GM18870 (cell line): Measurements from ENCODE around the gene SIN3B.
"Not testable (repeated sequence)": the region's sequence is repeated elsewhere in the genome, so short reads cannot be mapped to it uniquely, and the experiment has no call there.

ENCODE experiments used
- ATAC-seq: cut with Tn5 transposase; IDR thresholded peaks from one replicate; pipeline ENCODE4 v1.9.1; 2021; ENCODE audit warnings: moderate library complexity; ENCODE audit not compliant: unreplicated experiment

The SIN3B gene

DNA sequence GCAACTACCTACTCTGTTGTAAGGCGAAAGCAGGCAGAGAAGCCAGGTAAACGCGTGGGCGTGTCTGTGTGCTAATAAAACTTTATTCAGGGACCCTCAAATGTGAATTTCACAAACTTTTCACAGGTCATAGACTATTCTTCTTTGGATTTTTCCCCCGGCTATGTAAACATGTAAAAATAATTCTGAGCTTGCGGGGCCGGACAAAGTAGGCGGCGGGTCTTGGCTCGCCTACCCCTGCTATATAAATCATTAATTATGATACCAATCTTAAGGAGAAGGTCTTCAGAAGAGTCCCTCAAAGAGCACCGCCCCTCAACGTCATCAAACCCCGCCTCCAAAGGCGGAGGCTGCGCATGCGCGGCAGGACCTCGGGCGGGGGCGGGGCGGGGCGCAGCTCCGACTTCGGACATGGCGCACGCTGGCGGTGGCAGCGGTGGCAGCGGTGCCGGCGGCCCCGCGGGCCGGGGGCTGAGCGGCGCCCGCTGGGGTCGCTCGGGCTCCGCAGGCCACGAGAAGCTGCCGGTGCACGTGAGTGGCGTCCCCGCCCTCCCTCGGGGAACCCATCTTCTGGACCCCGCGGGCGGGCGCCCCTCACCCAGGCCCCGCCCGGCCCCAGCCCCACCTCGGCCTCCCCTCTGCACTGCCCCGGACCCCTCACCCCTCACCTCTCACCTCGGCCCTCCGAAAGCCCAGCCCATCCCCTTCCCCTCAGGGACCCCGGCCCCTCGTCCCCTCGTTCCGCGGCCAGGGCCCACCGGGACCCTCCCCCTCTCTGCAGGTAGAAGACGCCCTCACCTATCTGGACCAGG lies at the start of gene SIN3B:
Gene SIN3B (plus strand): TSS at position 389 of the 812 bp plus-strand sequence. CDS start 23 bp downstream, at position 412.
- ATAC-seq = no peak

GRCh38 chr19:16779539-16780163 lies 49.5 kb upstream of the SIN3B start:
- ATAC-seq = no peak

GRCh38 chr19:16782719-16783118 lies 46.5 kb upstream of the SIN3B start:
- no peak for ATAC-seq

DNA sequence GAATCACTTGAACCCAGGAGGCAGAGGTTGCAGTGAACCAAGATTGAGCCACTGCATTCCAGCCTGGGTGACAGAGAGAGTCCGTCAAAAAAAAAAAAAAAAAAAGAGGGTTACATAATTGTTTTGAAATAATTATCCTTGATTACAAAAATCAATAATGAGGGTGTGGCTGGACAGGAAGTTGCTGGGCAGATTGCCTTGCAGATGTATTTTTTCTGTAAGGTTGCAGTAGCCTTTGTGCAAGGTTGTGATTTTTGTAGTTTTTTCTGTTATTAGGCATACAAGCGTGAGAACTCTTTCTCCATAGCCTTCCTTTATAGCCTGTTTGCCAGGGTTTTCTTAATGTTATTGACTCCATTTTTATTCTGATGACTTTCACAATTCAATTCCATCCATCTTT lies 40.7 kb upstream of the SIN3B start:
- ATAC-seq = no peak

- ATAC-seq = no peak
These were observed 40.0 kb upstream of the SIN3B start for GRCh38 chr19:16789238-16789637.

- ATAC-seq = no peak
These were observed 39.1 kb upstream of the SIN3B start for GRCh38 chr19:16790051-16790450.

DNA sequence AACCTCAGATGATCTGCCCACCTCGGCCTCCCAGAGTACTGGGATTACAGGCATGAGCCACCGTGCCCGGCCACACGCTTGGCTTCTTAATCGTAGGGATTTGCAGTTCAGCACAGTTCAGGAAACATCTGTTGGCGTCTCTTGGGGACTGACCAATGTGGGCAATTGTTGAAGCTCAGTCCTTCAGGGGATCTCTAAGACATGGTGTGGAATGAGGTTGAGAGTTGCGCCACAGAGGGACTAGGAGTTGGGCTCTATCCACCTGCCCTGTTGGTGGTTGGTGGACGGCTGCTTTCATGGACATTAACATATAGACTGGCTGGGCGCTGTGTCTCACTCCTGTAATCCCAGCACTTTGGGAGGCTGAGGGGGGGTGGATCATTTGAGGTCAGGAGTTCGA lies 37.3 kb upstream of the SIN3B start:
- no peak for ATAC-seq

DNA sequence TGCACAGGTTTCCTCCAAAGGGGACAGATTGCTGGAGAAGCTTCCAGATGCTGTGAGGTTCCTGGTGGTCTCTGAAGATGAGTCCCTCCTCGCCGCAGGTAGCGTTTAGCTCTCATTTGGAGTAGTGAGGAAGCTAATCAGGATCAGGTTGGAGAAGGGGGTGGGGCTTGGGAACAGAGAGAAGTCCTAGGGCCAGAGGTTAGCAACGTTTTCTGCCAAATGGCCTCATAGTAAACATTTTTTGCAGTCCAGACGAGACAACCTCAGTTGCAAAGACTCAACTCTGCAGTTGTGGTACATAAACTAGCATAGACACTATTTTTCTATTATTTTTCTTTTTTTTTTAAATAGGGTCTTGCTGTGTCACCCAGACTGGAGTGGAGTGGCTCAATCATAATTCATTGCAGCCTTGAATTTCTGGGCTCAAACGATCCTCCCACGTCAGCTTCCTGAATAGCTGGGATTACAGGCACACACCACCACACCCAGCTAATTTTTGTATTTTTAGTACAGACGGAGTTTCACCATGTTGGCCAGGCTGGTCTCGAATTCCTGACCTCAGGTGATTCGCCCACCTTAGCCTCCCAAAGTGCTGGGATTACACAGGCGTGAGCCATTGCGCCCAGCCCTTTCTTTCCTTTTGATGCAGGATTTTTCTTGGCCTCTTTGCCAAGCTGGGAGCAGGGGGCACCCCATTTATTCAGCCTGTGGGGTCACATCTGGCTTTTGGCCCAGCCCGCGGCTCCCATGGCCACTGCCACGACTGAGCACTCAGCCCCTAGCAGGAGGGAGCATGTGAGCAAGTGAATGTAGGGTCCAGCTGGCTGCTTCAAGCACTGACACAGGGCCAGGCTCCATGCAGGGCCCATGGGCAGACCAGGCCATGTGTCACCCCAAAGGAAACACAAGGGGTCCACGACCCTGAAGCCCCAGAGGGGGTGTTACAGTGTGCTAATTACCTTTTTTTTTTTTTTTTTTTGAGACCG lies 34.4 kb upstream of the SIN3B start:
- no peak for ATAC-seq

DNA sequence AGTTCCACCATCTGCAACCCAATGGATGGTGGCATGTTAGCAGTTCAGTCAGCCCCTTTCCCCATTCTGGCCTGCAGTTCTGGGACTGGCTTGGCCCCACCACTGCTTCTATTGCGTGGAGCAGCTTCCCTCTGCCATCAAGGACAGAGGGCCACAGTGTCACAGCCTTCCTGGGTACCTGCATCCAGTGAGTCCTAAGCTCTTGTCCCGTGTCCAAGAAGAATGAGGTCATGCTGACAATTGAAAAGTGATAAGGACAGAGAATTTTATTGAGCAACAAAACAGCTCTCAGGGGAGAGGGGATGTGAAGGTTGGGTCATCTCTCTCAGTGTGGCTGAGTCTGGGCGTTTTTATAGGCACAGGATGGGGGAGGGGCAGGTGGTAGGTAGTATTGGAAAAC lies 33.5 kb upstream of the SIN3B start:
- no peak for ATAC-seq

- no peak for ATAC-seq
These were observed 31.3 kb upstream of the SIN3B start for GRCh38 chr19:16797876-16798275.

GRCh38 chr19:16798326-16798725 lies 30.9 kb upstream of the SIN3B start:
- ATAC-seq = not testable (repeated sequence)

DNA sequence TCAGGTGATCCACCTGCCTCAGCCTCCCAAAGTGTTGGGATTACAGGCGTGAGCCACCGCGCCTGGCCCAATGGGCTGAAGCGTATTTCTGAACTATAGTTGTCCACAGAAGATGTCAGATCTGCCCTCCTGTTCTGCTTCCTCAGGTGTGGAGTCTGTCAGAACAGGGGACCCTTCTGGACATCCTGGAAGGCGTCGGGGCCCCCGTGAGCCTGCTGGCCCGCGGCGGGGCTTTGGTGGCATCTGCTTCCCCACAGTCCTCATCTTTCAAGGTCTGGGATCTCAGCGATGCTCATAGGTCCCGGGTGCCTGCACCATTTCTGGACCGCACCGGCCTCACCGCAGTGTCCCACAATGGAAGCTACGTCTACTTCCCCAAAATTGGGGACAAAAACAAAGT lies 29.5 kb upstream of the SIN3B start:
- ATAC-seq = no peak

- no peak for ATAC-seq
These were observed 27.6 kb upstream of the SIN3B start for GRCh38 chr19:16801600-16802013.

GRCh38 chr19:16804176-16804575 lies 25.0 kb upstream of the SIN3B start:
- ATAC-seq = no peak

DNA sequence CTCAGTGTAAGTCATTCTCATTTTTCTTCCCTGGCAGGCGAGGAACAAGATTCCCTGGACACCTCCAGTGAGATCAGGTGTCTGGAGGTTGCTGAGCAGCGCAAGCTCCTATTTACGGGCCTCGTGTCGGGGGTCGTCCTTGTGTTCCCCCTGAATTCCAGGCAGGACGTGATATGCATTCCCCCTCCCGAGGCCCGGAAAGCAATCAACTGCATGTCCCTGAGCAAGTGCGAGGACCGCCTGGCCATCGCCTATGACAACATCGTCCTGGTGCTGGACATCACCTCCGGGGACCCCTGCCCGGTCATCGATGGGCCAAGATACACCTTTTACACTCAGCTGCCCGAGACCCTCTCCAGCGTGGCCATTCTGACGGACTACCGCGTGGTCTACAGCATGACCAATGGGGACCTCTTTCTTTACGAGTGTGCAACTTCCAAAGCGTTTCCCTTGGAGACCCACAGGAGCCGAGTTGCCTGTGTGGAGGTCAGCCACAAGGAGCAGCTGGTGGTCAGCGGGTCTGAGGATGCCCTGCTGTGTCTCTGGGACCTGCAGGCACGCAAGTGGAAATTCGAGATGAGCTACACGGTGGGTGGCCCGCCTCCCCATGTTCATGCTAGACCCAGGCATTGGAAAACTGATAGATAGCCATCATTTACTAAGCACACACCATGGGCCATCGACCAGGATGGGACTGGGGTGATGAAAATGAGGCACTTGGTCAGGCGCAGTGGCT lies 21.5 kb upstream of the SIN3B start:
- ATAC-seq = no peak

DNA sequence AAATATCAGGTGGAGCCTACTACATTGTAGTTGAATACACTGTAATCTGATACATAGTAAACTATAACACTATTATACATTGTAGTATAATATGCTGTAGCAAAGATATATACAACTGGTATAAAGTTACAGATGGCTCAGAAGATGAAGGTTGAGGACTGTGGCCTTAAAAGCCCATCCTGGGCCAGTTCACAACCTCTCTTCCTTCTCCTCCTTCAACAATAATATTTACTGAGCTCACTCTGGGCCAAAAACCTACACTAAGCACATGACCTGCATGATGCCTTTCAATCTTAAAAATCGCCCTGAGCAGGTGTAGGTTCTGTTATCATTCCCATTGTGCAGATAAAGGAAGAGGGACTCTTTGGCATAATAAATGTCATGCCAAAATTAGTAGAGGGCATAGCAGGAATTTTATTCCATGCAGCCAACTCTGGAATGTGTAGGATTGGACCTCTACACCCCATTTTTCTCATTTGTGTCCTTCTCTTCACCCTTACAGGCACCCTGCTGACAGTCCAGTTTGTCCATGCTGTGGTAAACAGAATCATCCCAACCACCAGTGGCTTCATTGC lies 14.6 kb upstream of the SIN3B start:
- ATAC-seq = no peak

DNA sequence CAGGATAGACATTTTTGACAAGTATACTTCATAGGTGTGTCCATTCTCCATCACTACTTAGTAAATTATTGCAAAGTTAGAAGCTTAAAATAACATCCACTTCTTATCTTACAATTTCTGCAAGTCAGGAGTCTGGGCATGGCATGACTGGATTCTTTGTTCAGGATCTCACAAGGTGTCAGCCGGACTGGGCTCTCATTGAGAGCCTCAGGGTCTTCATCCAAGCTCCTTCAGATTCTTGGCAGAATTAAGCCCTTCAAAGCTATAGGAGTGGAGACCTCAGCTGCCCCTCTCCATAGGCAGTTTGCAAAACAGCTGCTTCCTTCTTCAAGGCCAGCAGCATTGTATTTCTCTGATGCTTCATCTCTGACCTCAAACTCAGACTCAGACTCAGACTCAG lies 9.1 kb upstream of the SIN3B start:
- no peak for ATAC-seq

DNA sequence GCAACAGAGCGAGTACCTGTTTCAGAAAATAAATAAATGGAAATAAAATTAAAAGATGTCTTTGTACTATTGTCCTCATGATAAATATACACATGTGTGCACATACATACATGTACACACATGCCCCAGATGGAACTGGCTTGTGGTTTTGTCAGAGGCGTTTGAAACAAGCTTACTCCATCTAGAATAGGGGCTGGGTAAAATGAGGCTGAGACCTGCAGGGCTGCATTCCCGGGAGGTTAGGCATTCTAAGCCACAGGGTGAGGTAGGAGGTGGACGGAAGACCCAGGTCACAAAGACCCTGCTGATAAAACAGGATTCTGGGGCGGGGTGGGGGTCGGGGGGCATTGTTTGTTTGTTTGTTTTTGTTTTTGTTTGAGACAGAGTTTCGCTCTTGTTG lies 8.1 kb upstream of the SIN3B start:
- ATAC-seq = no peak

GRCh38 chr19:16822648-16823047 lies 6.5 kb upstream of the SIN3B start:
- ATAC-seq = no peak

DNA sequence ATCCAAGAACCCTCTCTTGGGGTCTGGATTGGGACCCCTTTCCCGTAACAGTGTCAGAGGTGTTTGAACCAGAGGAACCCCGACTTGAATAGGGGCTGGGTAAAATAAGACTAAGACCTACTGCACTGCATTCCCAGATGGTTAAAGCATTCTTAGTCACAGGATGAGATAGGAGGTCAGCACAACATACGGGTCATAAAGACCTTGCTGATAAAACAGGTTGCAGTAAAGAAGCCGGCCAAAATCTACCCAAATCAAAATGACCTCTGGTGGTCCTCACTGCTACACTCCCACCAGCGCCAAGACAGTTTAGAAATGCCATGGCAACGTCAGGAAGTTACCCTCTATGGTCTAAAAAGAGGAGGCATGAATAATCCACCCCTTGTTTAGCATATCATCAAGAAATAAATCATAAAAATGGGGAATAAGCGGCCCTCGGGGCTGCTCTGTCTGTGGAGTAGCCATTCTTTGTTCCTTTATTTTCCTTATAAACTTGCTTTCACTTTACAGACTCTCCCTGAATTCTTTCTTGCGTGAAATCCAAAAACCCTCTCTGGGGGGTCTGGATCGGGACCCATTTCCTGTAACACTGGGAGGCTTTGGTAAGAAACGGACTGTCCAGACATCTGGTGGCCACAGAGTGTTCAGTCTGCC lies 4.4 kb upstream of the SIN3B start:
- no peak for ATAC-seq
